HepG2 (cell line): ENCODE results near the gene STX1B. TPM values are rescaled to one million over a fixed set of nuclear protein-coding genes. Genes with fewer than 3 reads are reported as not detected.

Source experiments
- MYNN ChIP-seq: sonication (generic); formaldehyde crosslinking; IDR thresholded peaks from 2 replicates; pipeline ENCODE4 v1.4.0; 2020; ENCODE audit warnings: mild to moderate bottlenecking, low read depth, missing genetic modification reagents
- NONO ChIP-seq, 2 experiments: fragments of 450-650 bp in 1 of 2; sonication (generic) in 1 of 2; formaldehyde crosslinking in 1 of 2; IDR thresholded peaks in 1 of 2; conservative IDR thresholded peaks in 1 of 2; 2 replicates each; pipeline versions ENCODE4 v1.6.1 to v1.8.0; 2017 to 2022; ENCODE audit warnings: mild to moderate bottlenecking in 1 of 2, missing genetic modification reagents in 1 of 2, moderate library complexity in 1 of 2
- REST ChIP-seq, 2 experiments: IDR thresholded peaks; 2 replicates each; pipeline ENCODE4 v1.6.1; 2011 to 2012; ENCODE audit warnings: low read length in 2 of 2, borderline replicate concordance in 1 of 2, low read depth in 1 of 2, mild to moderate bottlenecking in 1 of 2, moderate library complexity in 1 of 2
- RFX5 ChIP-seq: IDR thresholded peaks from 2 replicates; pipeline ENCODE4 v1.6.1; 2011; ENCODE audit warnings: low read depth, low read length, improper control_type of control experiment
- SMAD9 ChIP-seq: sonication (generic); formaldehyde crosslinking; IDR thresholded peaks from 2 replicates; pipeline ENCODE4 v1.5.1; 2020; ENCODE audit warnings: mild to moderate bottlenecking, missing genetic modification reagents
- TCF7 ChIP-seq: sonication (generic); IDR thresholded peaks from 2 replicates; pipeline ENCODE4 v1.6.1; 2016; ENCODE audit warnings: antibody characterized with exemption, low read depth
- ZFP41 ChIP-seq: sonication (generic); formaldehyde crosslinking; IDR thresholded peaks from 2 replicates; pipeline ENCODE4 v1.4.0; 2020; ENCODE audit warnings: mild to moderate bottlenecking, missing genetic modification reagents, borderline replicate concordance
- ZFP90 ChIP-seq: sonication (generic); formaldehyde crosslinking; IDR thresholded peaks from 2 replicates; pipeline ENCODE4 v1.8.0; 2022; ENCODE audit warnings: missing genetic modification reagents, mild to moderate bottlenecking, inconsistent platforms, borderline replicate concordance
- ZNF382 ChIP-seq: sonication (generic); formaldehyde crosslinking; IDR thresholded peaks from 2 replicates; pipeline ENCODE4 v1.5.0; 2020; ENCODE audit warnings: missing genetic modification reagents, mild to moderate bottlenecking, borderline replicate concordance
- ZNF432 ChIP-seq: sonication (generic); formaldehyde crosslinking; IDR thresholded peaks from 2 replicates; pipeline ENCODE4 v1.5.0; 2020; ENCODE audit warnings: missing genetic modification reagents, mild to moderate bottlenecking, borderline replicate concordance
- ZNF574 ChIP-seq: sonication (generic); formaldehyde crosslinking; IDR thresholded peaks from 2 replicates; pipeline ENCODE4 v1.4.0; 2020; ENCODE audit warnings: missing genetic modification reagents
- ZNF614 ChIP-seq: IDR thresholded peaks from 2 replicates; pipeline ENCODE4 v1.6.1; 2018; ENCODE audit warnings: missing biosample characterization, missing genetic modification reagents, inconsistent platforms, borderline replicate concordance
- ZNF768 ChIP-seq: sonication (generic); formaldehyde crosslinking; IDR thresholded peaks from 2 replicates; pipeline ENCODE4 v1.4.0; 2020; ENCODE audit warnings: missing genetic modification reagents
- ZNF850 ChIP-seq: sonication (generic); formaldehyde crosslinking; conservative IDR thresholded peaks from 2 replicates; pipeline ENCODE4 v1.9.0; 2021; ENCODE audit warnings: mild to moderate bottlenecking, missing genetic modification reagents
- polyA plus RNA-seq, 8 experiments: library from polyadenylated mRNA; depleted of rRNA in 3 of 8; stranded (reverse) in 7 of 8; unstranded in 1 of 8; fragments of >200 nt; fragmentation: Illumina TruSeq in 4 of 8; extraction: Trizol in 4 of 8; gene quantifications; 2 replicates each; pipeline versions ENCODE4 v1.2.1 to v1.2.3, GENCODE V29; 2011 to 2016; ENCODE audit warnings: low read depth in 4 of 8, missing spikeins in 1 of 8, mixed read lengths in 1 of 8; ENCODE audit not compliant: insufficient read depth in 1 of 8
- total RNA-seq, 5 experiments: library from RNA; depleted of rRNA; stranded (reverse); fragments of >200 nt; fragmentation: Illumina TruSeq; extraction: Trizol; gene quantifications; 2 replicates each; pipeline ENCODE4 v1.2.3, GENCODE V29; 2016; ENCODE audit warnings: low read depth in 1 of 5

The STX1B gene
- total and polyA plus RNA-seq, 2 of the 13 experiments (the other 11 are each of a cell fraction or from before 2014, with no cell fraction given): 2.1 to 3.0 TPM

GRCh38 chr16:31002862-31003341, 7.5 kb downstream of the STX1B start (continued):
- TF ChIP-seq REST (IDR thresholded peaks at IDR 0.05; ENCODE audit: borderline replicate concordance in 1 of 2, low read depth in 1 of 2, low read length in 2 of 2) (no peak), ZNF614 (0 out of 2 replicates have a peak, but pooled peaks have one; percentile 7), MYNN (CRISPR knock-in tag) (no peak), TCF7 (no peak), ZNF850 (CRISPR knock-in tag) (no peak), ZNF768 (peak; percentile 39; the same call in 1 of the 2 replicates), NONO (IDR thresholded peaks at IDR 0.05) (no peak), NONO (CRISPR knock-in tag; conservative IDR thresholded peaks at IDR 0.05) (no peak), SMAD9 (CRISPR knock-in tag) (no peak), ZFP41 (CRISPR knock-in tag) (no peak), ZNF432 (0 out of 2 replicates have a peak, but pooled peaks have one; percentile 51), ZNF574 (CRISPR knock-in tag) (0 out of 2 replicates have a peak, but pooled peaks have one; percentile 19), RFX5 (no peak), ZFP90 (CRISPR knock-in tag) (no peak), ZNF382 (CRISPR knock-in tag) (no peak)
